ENCODE results near the gene ASPM. TPM values are rescaled to one million over a fixed set of nuclear protein-coding genes. Genes with fewer than 3 reads are reported as not detected.
"Not testable (repeated sequence)": the region's sequence is repeated elsewhere in the genome, so short reads cannot be mapped to it uniquely, and the experiment has no call there.

Gene ASPM
- total RNA-seq, 2 experiments from 2014 or later, result 92.8 to 104 TPM

- ChIA-PET CTCF (no interaction called here), POLR2A (no interaction called here)
- H3K4me1 Mint-ChIP-seq, result no peaks in the 10 kb centered on the region
- no peak for DNase-seq
- no peaks in the 10 kb centered on the region for H3K9me3 Mint-ChIP-seq
- H3K27ac Mint-ChIP-seq, result no peak overlapping the region
- H3K4me3 Mint-ChIP-seq, result no peak overlapping the region
- H3K27me3 Mint-ChIP-seq, result peaks cover 6% of the 10 kb centered on the region
- no peaks in the 10 kb centered on the region for H3K36me3 Mint-ChIP-seq (ENCODE audit: low read depth)
Measured at GRCh38 chr1:197063212-197063611, 83.3 kb downstream of the ASPM start.

GRCh38 chr1:197062692-197063091 lies 83.8 kb downstream of the ASPM start:
- Mint-ChIP-seq H3K4me1 (no peaks in the 10 kb centered on the region), H3K9me3 (no peaks in the 10 kb centered on the region), H3K4me3 (no peak overlapping the region), H3K27me3 (peaks cover 6% of the 10 kb centered on the region), H3K36me3 (ENCODE audit: low read depth) (no peaks in the 10 kb centered on the region), H3K27ac (no peak overlapping the region)
- POLR2A ChIA-PET, result no interaction called here
- CTCF ChIA-PET, result no interaction called here
- no peak for DNase-seq

- no peaks in the 10 kb centered on the region for H3K9me3 Mint-ChIP-seq
- no peak overlapping the region for H3K27ac Mint-ChIP-seq
- H3K4me3 Mint-ChIP-seq, result no peak overlapping the region
- no peaks in the 10 kb centered on the region for H3K4me1 Mint-ChIP-seq
- DNase-seq, result no peak
- ChIA-PET POLR2A (no interaction called here), CTCF (no interaction called here)
- no peaks in the 10 kb centered on the region for H3K36me3 Mint-ChIP-seq (ENCODE audit: low read depth)
- H3K27me3 Mint-ChIP-seq, result peaks cover 22% of the 10 kb centered on the region
Measured at GRCh38 chr1:197049100-197049499, 97.4 kb downstream of the ASPM start.

GRCh38 chr1:197042676-197043341 lies 103.7 kb downstream of the ASPM start:
- H3K4me1 Mint-ChIP-seq, result peaks cover 5% of the 10 kb centered on the region
- H3K27me3 Mint-ChIP-seq, result peaks cover 13% of the 10 kb centered on the region
- ChIA-PET CTCF (interaction anchor here (0.6 kb wide), 1 partner anchor 53 kb away, joined by 3 read pairs; no protein-coding TSS in a partner anchor), POLR2A (no interaction called here)
- no peaks in the 10 kb centered on the region for H3K9me3 Mint-ChIP-seq
- no peak overlapping the region for H3K4me3 Mint-ChIP-seq
- no peak for DNase-seq
- H3K27ac Mint-ChIP-seq, result no peak overlapping the region
- no peaks in the 10 kb centered on the region for H3K36me3 Mint-ChIP-seq (ENCODE audit: low read depth)

GRCh38 chr1:197041486-197042353 lies 104.7 kb downstream of the ASPM start:
- ChIA-PET POLR2A (no interaction called here), CTCF (no interaction called here)
- Mint-ChIP-seq H3K27me3 (peaks cover 13% of the 10 kb centered on the region), H3K9me3 (no peaks in the 10 kb centered on the region), H3K4me3 (no peak overlapping the region), H3K36me3 (ENCODE audit: low read depth) (no peaks in the 10 kb centered on the region), H3K4me1 (peaks cover 5% of the 10 kb centered on the region), H3K27ac (no peak overlapping the region)
- no peak for DNase-seq

GRCh38 chr1:197036861-197037260 lies 109.6 kb downstream of the ASPM start:
- H3K4me3 Mint-ChIP-seq, result no peak overlapping the region

GRCh38 chr1:197034631-197035339 lies 111.7 kb downstream of the ASPM start:
- H3K27me3 Mint-ChIP-seq; H3K27ac Mint-ChIP-seq; H3K9me3 Mint-ChIP-seq; H3K36me3 Mint-ChIP-seq (ENCODE audit: low read depth); DNase-seq; CTCF ChIA-PET; H3K4me1 Mint-ChIP-seq; H3K4me3 Mint-ChIP-seq: not testable (repeated sequence)
- POLR2A ChIA-PET, result interaction anchor here (0.5 kb wide), 1 partner anchor 669 kb away, joined by 3 read pairs; no protein-coding TSS in a partner anchor

More at GRCh38 chr1:197036861-197037260, 109.6 kb downstream of the ASPM start:
- H3K9me3 Mint-ChIP-seq, result no peaks in the 10 kb centered on the region
- CTCF ChIA-PET, result no interaction called here
- H3K36me3 Mint-ChIP-seq (ENCODE audit: low read depth), result no peaks in the 10 kb centered on the region
- H3K27ac Mint-ChIP-seq, result no peak overlapping the region
- no peak for DNase-seq
- POLR2A ChIA-PET, result no interaction called here
- peaks cover 3% of the 10 kb centered on the region for H3K4me1 Mint-ChIP-seq
- H3K27me3 Mint-ChIP-seq, result peaks cover 2% of the 10 kb centered on the region

Other genes starting within 250 kb of the ASPM start
- not detected for gene CFHR2, start 202.9 kb downstream of the ASPM start, total RNA-seq
- not detected for gene CFHR5, start 169.1 kb downstream of the ASPM start, total RNA-seq
- not detected for gene F13B, start 79.4 kb downstream of the ASPM start, total RNA-seq
- 1 to 10 TPM; 6.2 to 7.0 TPM for gene ZBTB41, start 54.6 kb upstream of the ASPM start, total RNA-seq
- under 1 TPM in 1 of 2 experiments, not detected in 1; 0.06 TPM for gene CRB1, start 121.6 kb upstream of the ASPM start, total RNA-seq

Data from activated CD4-positive, alpha-beta T cell treated with anti-CD3 and anti-CD28 coated beads, Interleukin-2, amount 10 ng/mL, durations not matched to agents 7 days and 5 days (primary cell).